K562 (cell line): ENCODE measurements around the gene DCAF7. TPM values are rescaled to one million over a fixed set of nuclear protein-coding genes. Genes with fewer than 3 reads are reported as not detected.
A peak's percentile ranks its signal among the peaks of the same experiment; 100 is the strongest.

Source experiments
- ARID2 ChIP-seq: fragments of 450-650 bp; IDR thresholded peaks from 2 replicates; pipeline ENCODE4 v1.6.1; 2017; ENCODE audit warnings: antibody characterized with exemption, mild to moderate bottlenecking
- CTCFL ChIP-seq: IDR thresholded peaks from 2 replicates; pipeline ENCODE4 v1.6.1; 2011; ENCODE audit warnings: borderline replicate concordance, low read depth, mild to moderate bottlenecking, moderate library complexity, low read length; ENCODE audit not compliant: insufficient read depth, poor library complexity, severe bottlenecking
- DEAF1 ChIP-seq: fragments of 450-650 bp; formaldehyde crosslinking; IDR thresholded peaks from 2 replicates; pipeline ENCODE4 v1.4.0; 2020; ENCODE audit warnings: mild to moderate bottlenecking, moderate library complexity
- GABPB2 ChIP-seq: fragments of 250-450 bp; sonication (Bioruptor Pico); conservative IDR thresholded peaks from 2 replicates; pipeline ENCODE4 v1.5.1; 2021; ENCODE audit warnings: mild to moderate bottlenecking
- GATA2 ChIP-seq: sonication (generic); formaldehyde crosslinking; IDR thresholded peaks from 2 replicates; pipeline ENCODE4 v1.4.0; 2020; ENCODE audit warnings: mild to moderate bottlenecking, missing genetic modification reagents
- HNRNPLL ChIP-seq: fragments of 200-400 bp; formaldehyde crosslinking; IDR thresholded peaks from 2 replicates; pipeline ENCODE4 v1.6.1; 2017; ENCODE audit warnings: low read length, low read depth, mild to moderate bottlenecking; ENCODE audit not compliant: poor library complexity, severe bottlenecking
- KAT8 ChIP-seq: fragments of 450-650 bp; IDR thresholded peaks from 2 replicates; pipeline ENCODE4 v1.6.1; 2016; ENCODE audit warnings: low read depth, mild to moderate bottlenecking
- L3MBTL2 ChIP-seq: fragments of 450-650 bp; IDR thresholded peaks from 2 replicates; pipeline ENCODE4 v1.6.1; 2016; ENCODE audit warnings: mild to moderate bottlenecking, moderate library complexity
- NCOA1 ChIP-seq: fragments of 450-650 bp; IDR thresholded peaks from 2 replicates; pipeline ENCODE4 v1.6.1; 2016; ENCODE audit warnings: low read depth
- NKRF ChIP-seq: fragments of 450-650 bp; IDR thresholded peaks from 2 replicates; pipeline ENCODE4 v1.6.1; 2016; ENCODE audit warnings: borderline replicate concordance
- POLR3G ChIP-seq: IDR thresholded peaks from 2 replicates; pipeline ENCODE4 v1.6.1; 2011; ENCODE audit not compliant: insufficient read length, insufficient replicate concordance; ENCODE audit errors: extremely low read depth
- RNF219 ChIP-seq: fragments of 250-450 bp; sonication (Bioruptor Pico); IDR thresholded peaks from 2 replicates; pipeline ENCODE4 v1.5.0; 2022; ENCODE audit warnings: mild to moderate bottlenecking
- SIRT6 ChIP-seq: IDR thresholded peaks from one replicate; pipeline ENCODE4 v1.6.1; 2012; ENCODE audit warnings: low read depth, mild to moderate bottlenecking, control low read depth, inconsistent platforms, low read length, moderate library complexity
- SMARCE1 ChIP-seq: fragments of 450-650 bp; IDR thresholded peaks from 2 replicates; pipeline ENCODE4 v1.7.1; 2016; ENCODE audit warnings: mild to moderate bottlenecking
- TOE1 ChIP-seq, 2 experiments: fragments of 450-650 bp in 1 of 2; sonication (generic) in 1 of 2; formaldehyde crosslinking in 1 of 2; IDR thresholded peaks; 2 replicates each; pipeline versions ENCODE4 v1.7.1 to v1.8.0; 2016 to 2022; ENCODE audit warnings: borderline replicate concordance in 2 of 2, mild to moderate bottlenecking in 2 of 2, antibody characterized with exemption in 1 of 2, inconsistent platforms in 1 of 2, low read depth in 1 of 2, missing genetic modification reagents in 1 of 2, moderate library complexity in 1 of 2
- ZNF121 ChIP-seq: sonication (generic); formaldehyde crosslinking; conservative IDR thresholded peaks from 2 replicates; pipeline ENCODE4 v1.8.0; 2022; ENCODE audit warnings: missing genetic modification reagents
- ZNF133 ChIP-seq: fragments of 250-450 bp; sonication (Bioruptor Pico); IDR thresholded peaks from 2 replicates; pipeline ENCODE4 v1.4.0; 2020; ENCODE audit warnings: mild to moderate bottlenecking
- ZNF561 ChIP-seq: fragments of 450-650 bp; formaldehyde crosslinking; conservative IDR thresholded peaks from 2 replicates; pipeline ENCODE4 v1.4.0; 2020; ENCODE audit warnings: mild to moderate bottlenecking, moderate library complexity
- polyA plus RNA-seq, 8 experiments: library from polyadenylated mRNA; depleted of rRNA in 4 of 8; stranded (reverse) in 5 of 8; unstranded in 3 of 8; fragments of >200 nt; fragmentation: Nextera tagmentation in 2 of 8; fragmentation: Illumina TruSeq in 1 of 8; extraction: Ambion mirVana in 2 of 8; extraction: Trizol in 1 of 8; gene quantifications; 2 replicates each; pipeline versions ENCODE4 v1.2.1 to v1.2.3, GENCODE V29; 2011 to 2014; ENCODE audit warnings: inconsistent platforms in 1 of 8, missing spikeins in 1 of 8
- total RNA-seq, 7 experiments: library from RNA; depleted of rRNA in 6 of 7; stranded (reverse); fragments of >200 nt in 6 of 7; fragmentation: Illumina TruSeq in 2 of 7; extraction: Trizol in 2 of 7; gene quantifications; 2 replicates each; pipeline versions ENCODE4 v1.2.1 to v1.2.3, GENCODE V29; 2011 to 2021; ENCODE audit warnings: low replicate concordance in 1 of 7

Gene DCAF7
- total and polyA plus RNA-seq, 9 of the 15 experiments (the other 6 are each of a cell fraction or from before 2014, with no cell fraction given) = 30.8 to 123 (median 40.2) TPM

GRCh38 chr17:63621684-63622573 is 71.7 kb downstream of the DCAF7 start, which contains the start of gene MAP3K3 (continued):
- TF ChIP-seq DEAF1 (CRISPR knock-in tag) = no peak
- TF ChIP-seq ARID2 = no peak
- peak; percentile 87 for TF ChIP-seq HNRNPLL
- TF ChIP-seq SMARCE1 = 0 out of 2 replicates have a peak, but pooled peaks have one; percentile 13
- TF ChIP-seq GABPB2 (CRISPR knock-in tag) = no peak
- TF ChIP-seq SIRT6 = no peak
- no peak for TF ChIP-seq NCOA1
- no peak for TF ChIP-seq ZNF561 (CRISPR knock-in tag)
- TF ChIP-seq TOE1 (IDR thresholded peaks at IDR 0.05; ENCODE audit: borderline replicate concordance) = no peak; the same call in 1 of the 2 replicates
- no peak for TF ChIP-seq TOE1 (CRISPR knock-in tag; IDR thresholded peaks at IDR 0.05; ENCODE audit: borderline replicate concordance, low read depth)
- TF ChIP-seq RNF219 (CRISPR knock-in tag) = no peak
- TF ChIP-seq ZNF133 = no peak
- TF ChIP-seq CTCFL = peak; percentile 44
- TF ChIP-seq ZNF121 (CRISPR knock-in tag) = no peak
- TF ChIP-seq KAT8 = no peak
- TF ChIP-seq POLR3G = no peak
- no peak for TF ChIP-seq GATA2 (CRISPR knock-in tag)
- TF ChIP-seq L3MBTL2 = peak; percentile 80
- no peak for TF ChIP-seq NKRF
